Erythroblast (primary cell): ENCODE results near the gene CTNNA1.

Experiments used
- GATA1 ChIP-seq: IDR thresholded peaks from 2 replicates; pipeline ENCODE4 v1.6.1; 2011; ENCODE audit warnings: low read depth, mild to moderate bottlenecking, control low read depth, low read length, moderate library complexity
- POLR2A ChIP-seq: IDR thresholded peaks from 2 replicates; pipeline ENCODE4 v1.6.1; 2011; ENCODE audit warnings: mild to moderate bottlenecking, low read length

GRCh38 chr5:138792195-138792790 is 39.1 kb downstream of the CTNNA1 start:
- no peak for TF ChIP-seq POLR2A
- TF ChIP-seq GATA1, result no peak
